WI38 (cell line): ENCODE results near the gene FOXK2.
"Not testable (repeated sequence)": the region's sequence is repeated elsewhere in the genome, so short reads cannot be mapped to it uniquely, and the experiment has no call there.

Experiments
- H3K4me3 ChIP-seq: 2 replicates; pipeline ENCODE4 v1.5.1; 2011; ENCODE audit warnings: low read depth, mild to moderate bottlenecking, control low read depth, low read length
- CTCF ChIP-seq: IDR thresholded peaks from 2 replicates; pipeline ENCODE4 v1.5.1; 2012; ENCODE audit warnings: low read depth, mild to moderate bottlenecking, control low read depth, low read length

The FOXK2 gene

GRCh38 chr17:82505296-82505695 is 14.2 kb upstream of the FOXK2 start:
- H3K4me3 ChIP-seq, result no peak overlapping the region
- no peak for TF ChIP-seq CTCF

GRCh38 chr17:82506402-82506801 is 13.1 kb upstream of the FOXK2 start:
- H3K4me3 ChIP-seq, result not testable (repeated sequence)

- no peak overlapping the region for H3K4me3 ChIP-seq
- no peak for TF ChIP-seq CTCF
These were observed 11.8 kb upstream of the FOXK2 start for GRCh38 chr17:82507631-82508175.

- H3K4me3 ChIP-seq, result not testable (repeated sequence)
These were observed 7.9 kb upstream of the FOXK2 start for GRCh38 chr17:82511642-82512041.

GRCh38 chr17:82513864-82514263 is 5.7 kb upstream of the FOXK2 start:
- not testable (repeated sequence) for H3K4me3 ChIP-seq

- TF ChIP-seq CTCF, result no peak
- H3K4me3 ChIP-seq, result no peak overlapping the region
These were observed 2.2 kb upstream of the FOXK2 start for GRCh38 chr17:82517230-82517865.

GRCh38 chr17:82519971-82520903 is 705 bp downstream of the FOXK2 start:
- TF ChIP-seq CTCF, result no peak

GRCh38 chr17:82524540-82524939 is 5.0 kb downstream of the FOXK2 start:
- no peak for TF ChIP-seq CTCF
- H3K4me3 ChIP-seq, result no peak overlapping the region

More at GRCh38 chr17:82519971-82520903, 705 bp downstream of the FOXK2 start:
- peak overlapping the region; percentile 73 for H3K4me3 ChIP-seq

- no peak overlapping the region for H3K4me3 ChIP-seq
- TF ChIP-seq CTCF, result no peak
These were observed 6.2 kb downstream of the FOXK2 start for GRCh38 chr17:82525712-82526111.
